HG03571 (cell line): Measurements from ENCODE around the gene CFAP44.
"Not testable (repeated sequence)": the region's sequence is repeated elsewhere in the genome, so short reads cannot be mapped to it uniquely, and the experiment has no call there.

ENCODE experiments used
- ATAC-seq: cut with Tn5 transposase; IDR thresholded peaks from one replicate; pipeline ENCODE4 v1.9.1; 2021; ENCODE audit not compliant: unreplicated experiment

The CFAP44 gene, protein sequence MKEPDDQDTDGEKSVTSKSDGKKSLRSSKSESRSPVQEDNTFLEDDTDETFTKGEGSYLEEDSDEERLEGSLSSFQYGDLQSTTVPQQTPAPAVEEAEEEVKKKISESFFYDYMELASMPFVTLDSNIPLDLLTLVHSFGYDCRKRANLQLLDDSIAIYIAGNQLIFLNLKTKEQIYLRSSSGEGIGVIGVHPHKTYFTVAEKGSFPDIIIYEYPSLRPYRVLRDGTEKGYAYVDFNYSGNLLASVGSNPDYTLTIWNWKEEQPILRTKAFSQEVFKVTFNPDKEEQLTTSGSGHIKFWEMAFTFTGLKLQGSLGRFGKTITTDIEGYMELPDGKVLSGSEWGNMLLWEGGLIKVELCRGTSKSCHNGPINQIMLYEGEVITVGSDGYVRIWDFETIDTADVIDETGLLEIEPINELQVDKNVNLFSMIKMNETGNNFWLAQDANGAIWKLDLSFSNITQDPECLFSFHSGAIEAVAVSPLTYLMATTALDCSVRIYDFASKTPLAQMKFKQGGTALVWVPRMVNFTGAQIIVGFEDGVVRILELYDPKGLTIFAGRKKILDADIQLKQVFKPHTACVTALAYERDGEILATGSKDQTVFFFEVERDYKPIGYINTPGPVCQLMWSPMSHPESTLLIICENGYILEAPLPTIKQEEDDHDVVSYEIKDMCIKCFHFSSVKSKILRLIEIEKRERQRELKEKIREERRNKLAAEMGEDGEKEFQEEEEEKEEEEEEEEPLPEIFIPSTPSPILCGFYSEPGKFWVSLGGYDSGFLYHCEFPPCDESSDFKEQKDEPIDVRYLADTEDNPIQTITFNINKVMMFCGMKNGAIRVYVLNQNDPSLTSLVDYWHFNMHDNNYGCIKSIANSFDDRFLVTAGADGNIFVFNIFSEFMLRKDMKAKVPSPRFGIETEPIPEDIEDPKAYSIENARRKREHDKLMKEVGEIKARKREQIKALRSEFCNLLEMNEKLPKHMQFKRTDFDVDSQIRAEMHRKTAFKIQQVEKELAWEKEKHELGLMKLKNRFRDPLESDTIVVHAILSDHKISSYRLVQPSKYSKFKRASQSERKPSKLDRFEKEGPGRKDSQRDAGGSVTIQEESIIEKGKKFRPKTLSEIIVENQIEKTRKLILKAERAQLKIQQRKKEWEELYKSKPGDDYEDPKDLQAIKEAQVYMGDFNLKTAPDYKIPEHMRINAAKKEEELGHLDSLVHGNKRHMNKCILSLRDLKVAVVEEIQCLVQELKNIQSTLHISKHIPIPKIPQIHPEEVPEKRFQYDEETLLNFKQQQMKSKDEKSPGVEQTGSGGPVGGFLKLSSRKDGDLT (N-terminal part only)

DNA sequence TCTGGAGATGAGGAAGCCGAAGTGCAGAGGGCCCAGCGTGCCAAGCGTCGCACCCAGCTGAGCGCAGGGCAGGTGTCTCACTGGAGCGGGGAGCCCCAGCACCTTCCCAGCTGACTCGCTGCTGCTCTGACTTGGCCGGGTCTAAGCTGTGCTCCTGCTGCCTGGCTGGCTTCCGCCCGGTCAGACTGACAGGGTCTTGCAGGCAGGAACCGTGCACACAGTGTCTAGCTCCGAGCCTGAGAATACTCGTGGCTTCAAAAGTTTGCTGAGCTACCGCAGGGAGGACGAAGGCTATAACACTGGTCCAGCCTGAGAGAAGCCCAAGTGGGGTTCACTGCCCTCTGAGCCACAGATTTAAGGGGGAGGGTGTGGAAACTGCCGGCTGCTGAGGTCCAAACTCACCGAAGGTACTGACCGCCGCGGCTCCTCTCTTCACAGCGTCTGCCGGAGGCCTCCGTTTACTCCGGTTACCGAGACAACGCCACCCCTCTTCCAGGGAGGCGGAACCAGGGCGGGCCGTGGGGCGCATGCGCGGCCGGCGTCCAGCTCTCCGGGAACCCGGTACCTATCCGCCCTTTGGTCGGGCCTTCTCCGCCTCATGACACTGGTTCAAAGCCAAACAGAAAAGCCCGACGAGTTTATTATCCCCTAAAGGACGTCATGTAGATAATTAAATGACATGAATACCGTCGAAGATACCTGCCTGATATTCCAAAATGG is at the start of gene CFAP44:
Gene CFAP44, minus strand, starts transcription at position 443 of the 720 bp plus-strand sequence. CDS start 7,829 bp downstream, outside the sequence.
- no peak for ATAC-seq

DNA sequence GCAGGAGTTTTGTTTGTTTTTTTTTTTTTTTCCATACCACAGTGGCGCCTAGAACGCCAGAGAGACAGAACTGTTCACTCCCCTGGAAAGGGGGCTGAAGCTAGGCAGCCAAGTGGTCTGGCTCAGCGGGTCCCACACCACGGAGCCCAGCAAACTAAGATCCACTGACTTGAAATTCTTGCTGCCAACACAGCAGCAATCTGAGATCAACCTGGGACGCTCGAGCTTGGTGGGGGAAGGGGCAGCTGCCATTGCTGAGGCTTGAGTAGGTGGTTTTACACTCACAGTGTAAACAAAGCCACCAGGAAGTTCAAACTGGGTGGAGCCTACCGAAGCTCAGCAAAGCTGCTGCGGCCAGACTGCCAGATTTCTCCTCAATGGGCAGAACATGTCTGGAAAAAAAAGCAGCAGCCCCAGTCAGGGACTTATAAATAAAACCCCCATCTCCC is 43.9 kb upstream of the CFAP44 start:
- ATAC-seq, result no peak

DNA sequence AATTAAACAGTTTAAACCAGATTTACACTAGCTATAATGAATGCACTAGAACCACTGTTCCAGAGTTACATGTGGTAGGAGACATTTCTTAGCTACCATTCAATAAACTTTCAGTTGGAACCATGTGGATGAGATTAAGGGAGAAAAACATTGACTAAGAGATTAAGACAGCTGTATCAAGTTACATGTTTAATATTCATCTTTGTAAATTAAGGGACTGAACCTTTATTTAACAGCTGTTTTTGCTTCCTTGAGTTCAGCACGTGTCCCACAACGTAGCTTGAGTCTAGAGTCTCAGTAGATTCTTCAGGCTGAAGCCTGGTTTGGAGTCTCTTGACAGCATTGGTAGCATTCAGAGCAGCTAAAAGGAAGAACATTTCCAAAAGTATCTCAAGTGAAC is 27.2 kb upstream of the CFAP44 start:
- no peak for ATAC-seq

DNA sequence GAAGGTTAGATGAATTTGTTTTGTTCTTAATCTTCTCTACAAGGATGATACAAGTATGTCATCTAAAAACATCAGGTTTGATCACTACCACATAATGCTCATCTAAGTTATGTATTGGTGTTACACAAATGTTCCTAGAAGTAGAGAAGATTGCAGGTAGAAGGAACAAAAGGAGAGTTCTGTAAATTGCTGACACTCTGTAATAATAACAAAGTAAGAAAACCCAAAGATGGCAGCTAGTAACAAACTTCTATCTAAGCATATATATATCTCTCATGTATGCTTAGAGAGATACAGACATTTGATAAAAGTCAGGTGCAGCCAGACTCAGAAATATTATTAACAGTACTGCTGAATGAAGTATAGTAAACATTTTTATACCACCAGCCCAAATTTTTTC is 20.2 kb upstream of the CFAP44 start:
- ATAC-seq, result no peak

DNA sequence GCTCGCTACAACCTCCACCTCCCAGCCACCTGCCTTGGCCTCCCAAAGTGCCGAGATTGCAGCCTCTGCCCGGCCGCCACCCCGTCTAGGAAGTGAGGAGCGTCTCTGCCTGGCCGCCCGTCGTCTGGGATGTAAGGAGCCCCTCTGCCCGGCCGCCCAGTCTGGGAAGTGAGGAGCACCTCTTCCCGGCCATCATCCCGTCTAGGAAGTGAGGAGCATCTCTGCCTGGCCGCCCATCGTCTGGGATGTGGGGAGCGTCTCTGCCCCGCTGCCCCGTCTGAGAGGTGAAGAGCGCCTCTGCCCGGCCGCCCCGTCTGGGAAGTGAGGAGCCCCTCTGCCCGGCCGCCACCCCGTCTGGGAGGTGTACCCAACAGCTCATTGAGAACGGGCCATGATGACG is 17.3 kb upstream of the CFAP44 start:
- not testable (repeated sequence) for ATAC-seq

DNA sequence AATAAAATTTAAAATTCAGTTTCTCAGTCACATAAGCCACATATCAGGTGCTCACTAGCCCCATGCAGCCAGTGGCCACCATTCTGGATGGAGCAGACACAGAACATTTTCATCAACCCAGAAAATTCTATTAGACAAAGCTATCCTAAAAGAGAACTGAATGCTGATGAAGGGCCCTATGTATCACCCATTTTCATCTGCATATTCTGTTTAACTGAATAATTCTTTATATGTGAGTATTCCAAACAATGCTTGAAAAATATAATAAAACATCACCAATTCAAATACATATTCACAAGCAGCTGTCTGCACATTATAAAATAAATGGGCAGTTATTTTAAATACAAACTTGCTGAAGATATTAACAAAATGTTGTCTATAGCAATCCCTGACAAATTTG is 14.2 kb upstream of the CFAP44 start:
- no peak for ATAC-seq

DNA sequence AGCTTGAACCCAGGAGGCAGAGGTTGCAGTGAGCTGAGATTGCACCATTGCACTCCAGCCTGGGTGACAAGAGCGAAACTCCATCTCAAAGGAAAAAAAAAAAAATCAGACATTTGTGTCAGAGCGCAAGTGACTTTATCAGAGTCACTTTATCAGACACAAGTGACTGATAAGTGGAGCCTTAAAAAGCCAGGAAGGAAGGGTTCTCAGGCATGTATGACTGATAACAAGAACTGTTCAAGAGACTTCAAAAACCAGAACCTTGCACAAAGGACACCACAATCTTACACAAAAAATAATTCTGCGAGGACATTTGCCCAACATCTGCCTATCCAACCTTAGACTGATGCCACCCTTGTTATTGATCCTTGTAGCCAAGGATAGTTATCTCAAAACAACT is 13.3 kb upstream of the CFAP44 start:
- ATAC-seq, result no peak

DNA sequence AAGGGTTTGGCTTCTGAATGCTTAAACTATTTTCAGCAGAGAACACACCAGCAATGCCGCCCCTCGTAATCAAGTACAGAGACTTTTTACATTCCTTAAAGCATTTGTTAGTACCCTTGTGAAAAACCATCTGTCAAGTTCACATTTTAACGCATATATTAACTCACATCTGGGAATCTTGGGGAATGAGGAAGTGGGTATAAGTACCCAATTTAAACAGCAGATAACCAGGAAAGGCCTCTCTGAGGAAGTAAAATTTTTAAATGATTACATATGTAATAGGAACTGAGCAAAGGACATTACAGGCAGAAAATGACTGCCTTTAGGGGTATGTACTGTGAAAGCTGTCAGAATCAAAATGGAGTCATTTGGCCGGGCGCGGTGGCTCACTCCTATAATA is 12.8 kb upstream of the CFAP44 start:
- no peak for ATAC-seq

DNA sequence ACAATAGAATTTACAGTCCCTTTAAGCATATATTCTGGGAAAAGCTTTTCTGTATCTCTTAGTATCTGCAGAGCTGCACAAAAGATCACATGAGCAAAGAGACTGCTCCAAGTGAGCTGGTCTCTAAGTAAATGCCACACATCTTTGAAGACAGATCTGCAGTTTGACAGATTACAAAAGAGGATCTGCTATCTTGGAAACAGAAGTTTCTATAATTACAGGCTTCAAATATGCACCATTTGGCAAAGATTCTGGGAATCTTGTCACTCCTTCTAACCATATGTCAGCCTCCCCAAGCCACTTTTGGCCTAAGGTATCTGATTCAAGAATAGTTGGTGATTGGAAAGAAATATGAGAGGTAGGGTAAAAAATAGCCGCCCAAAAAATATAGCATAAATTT is 9.6 kb upstream of the CFAP44 start:
- no peak for ATAC-seq

DNA sequence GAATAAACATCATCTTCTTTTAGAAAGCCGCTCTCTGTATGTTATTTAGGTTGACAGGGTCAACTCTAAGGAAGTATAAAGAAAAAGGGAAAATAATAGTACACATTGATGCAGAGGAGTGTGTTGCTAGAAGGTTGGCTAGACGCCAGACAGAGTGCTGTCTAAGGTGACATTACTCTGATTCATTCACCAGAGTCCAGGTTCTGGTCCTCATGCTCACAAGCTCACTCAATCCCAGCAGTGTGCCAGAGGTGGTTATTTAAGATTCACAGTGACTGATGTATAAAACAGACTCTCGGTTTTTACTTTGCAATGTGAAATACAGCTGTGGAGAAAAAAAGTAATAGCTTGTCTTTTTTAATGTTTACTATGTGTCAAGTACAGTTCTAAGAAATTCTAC is 1.7 kb downstream of the CFAP44 start:
- ATAC-seq, result no peak

DNA sequence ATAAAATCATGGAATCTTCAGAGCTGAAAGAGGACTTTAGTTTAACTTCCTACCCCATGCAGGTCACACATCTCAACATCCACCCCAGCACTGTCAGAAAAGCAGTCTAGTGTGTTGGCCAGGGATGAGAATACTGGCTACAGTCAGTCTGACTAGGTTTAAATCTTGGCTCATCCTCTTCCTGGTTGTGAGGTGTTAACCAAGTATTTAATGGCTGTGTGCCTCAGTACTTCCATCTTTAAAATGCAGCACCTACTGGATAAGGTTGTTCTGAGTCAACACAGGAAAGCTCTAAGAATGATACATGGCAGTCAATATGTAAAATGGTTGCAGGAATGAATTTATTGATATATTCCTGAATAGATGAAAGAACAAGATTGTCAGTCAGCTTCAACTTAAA is 3.1 kb downstream of the CFAP44 start:
- ATAC-seq, result no peak

DNA sequence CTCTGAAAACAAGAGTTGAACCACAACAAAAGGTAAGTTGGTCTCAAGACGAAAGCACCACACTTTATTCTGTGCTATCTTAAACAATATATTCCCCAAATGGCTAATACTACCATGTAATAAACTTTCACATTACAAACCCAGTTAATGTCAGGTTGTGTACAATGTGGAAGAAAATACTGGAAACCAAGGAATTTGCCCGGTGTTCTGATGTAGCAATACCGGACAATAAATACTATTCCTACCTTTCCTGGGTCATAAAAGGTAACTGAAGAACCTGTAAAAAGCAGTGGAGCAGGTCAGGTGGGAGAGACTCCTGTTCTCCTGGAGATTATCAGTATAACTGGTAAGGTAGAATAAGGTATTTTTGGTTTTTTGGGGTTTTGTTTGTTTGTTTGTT is 3.9 kb downstream of the CFAP44 start:
- ATAC-seq, result no peak

DNA sequence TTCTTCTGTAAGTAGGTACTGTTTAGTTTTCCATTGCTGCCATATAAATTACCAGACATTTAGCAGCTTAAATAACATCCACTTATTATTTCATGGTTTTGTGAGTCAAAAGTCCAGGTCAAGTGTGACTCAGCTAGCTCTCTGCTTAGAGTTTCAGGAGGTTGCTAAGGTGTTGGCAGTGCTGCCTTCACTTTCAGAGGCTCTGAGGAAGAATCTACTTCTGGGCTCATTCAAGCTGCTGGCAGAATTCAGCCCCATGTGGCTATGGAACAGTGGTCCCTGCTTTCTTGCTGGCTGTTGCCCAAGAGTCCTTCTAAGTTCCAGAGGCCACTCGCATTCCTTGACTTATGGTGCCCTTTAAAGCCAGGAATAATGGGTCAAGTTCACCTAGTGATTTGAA is 4.5 kb downstream of the CFAP44 start:
- ATAC-seq, result no peak

DNA sequence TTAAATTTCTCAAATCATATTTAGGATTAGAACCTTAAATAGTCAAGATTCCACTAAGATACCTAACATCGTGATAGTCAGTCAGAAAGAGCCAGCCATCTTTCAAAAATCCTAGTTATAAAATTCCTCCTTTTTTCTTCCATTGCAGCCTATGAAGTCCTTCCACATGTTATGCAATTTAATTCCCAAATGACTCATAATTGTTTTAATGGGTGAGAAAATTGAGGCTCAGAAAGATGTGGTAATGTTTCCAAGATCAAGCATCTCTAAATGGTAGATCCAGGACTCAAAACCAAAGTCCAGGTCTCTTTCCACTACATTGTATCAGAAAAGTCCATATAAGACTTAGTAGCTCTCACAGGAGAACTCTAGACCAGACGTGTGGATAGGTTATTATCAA is 9.5 kb downstream of the CFAP44 start:
- no peak for ATAC-seq

DNA sequence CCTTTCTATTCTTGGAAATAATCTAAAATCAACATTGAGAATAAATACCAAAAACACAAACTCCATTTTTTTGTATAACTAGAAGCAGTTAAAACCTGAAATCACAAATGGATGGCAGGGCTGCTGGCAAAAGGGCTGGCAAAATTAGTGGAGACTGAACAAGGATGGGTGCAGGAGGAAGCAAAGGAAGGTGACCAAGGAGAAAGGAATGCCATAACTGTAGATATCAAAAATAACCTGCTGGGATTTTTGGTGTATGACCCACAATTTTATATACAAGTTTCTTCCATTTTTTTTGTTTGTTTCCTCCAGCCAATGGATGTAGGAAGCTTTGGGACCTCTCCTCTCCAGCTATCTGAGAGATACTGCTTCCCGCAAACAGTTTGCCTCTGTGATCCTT is 12.7 kb downstream of the CFAP44 start:
- ATAC-seq, result no peak

DNA sequence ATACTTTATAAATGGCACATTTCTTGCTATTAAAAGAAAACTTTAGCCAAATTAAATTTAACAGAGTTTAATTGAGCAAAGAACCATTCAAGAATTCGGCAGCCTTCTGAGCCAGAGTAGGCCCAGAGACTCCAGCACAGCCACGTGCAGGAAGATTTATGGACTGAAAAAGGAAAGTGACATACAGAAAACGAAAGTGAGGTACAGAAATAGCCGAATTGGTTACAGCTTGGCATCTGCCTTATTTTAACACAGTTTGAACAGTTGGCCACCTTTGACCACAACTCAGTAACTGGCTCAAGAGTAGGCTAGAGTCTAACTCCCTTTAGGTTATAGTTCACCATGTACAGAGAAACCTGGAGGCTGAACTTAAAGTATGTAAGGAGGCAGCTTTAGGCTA is 17.6 kb downstream of the CFAP44 start:
- no peak for ATAC-seq

DNA sequence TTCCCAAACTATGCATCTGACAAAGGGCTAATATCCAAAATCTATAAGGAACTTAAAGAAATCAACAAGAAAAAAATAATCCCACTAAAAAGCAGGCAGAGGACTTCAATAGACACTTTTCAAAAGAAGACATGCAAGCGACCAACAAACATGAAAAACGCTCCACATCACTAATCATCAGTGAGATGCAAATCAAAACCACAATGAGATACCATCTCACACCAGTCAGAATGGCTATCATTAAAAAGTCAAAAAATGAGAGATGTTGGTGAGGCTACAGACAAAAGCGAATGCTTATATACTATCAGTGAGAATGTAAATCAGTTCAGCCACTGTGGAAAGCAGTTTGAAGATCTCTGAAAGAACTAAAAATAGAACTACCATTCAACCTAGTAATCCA is 20.2 kb downstream of the CFAP44 start:
- no peak for ATAC-seq

DNA sequence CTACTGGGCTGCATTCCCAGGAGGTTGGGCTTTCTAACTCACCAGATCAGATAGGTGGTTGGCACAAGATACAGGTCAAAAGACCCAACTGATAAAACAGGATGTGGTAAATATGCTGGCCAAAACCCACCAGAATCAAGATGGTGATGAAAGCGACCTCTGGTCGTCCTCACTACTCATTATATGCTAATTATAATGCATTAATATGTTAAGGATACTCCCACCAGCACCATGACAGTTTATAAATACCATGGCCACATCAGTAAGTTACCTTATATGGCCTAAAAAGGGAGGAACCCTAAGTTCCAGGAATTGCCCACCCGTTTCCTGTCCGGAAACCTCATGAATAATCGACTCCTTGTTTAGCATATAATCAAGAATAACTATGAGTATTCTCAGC is 31.6 kb downstream of the CFAP44 start:
- no peak for ATAC-seq

DNA sequence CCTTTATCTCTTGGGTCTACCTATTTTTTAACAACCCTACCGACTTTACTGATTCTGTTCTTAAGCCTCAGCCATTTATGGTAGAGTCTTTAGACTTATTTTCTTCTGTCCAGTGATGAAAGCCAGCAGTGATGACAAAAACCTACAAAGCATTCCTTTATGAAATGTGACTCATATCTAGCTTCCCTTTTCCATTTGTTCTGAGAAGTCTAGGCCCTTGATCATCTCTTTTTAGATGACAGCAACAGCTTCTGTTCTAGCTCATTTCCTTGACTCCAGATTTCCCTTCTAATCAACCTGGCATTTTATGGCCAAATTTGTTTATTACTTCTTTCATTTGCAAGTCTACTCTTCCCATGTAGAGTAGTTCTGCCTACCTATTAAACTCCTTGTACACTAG is 36.1 kb downstream of the CFAP44 start:
- ATAC-seq, result no peak

DNA sequence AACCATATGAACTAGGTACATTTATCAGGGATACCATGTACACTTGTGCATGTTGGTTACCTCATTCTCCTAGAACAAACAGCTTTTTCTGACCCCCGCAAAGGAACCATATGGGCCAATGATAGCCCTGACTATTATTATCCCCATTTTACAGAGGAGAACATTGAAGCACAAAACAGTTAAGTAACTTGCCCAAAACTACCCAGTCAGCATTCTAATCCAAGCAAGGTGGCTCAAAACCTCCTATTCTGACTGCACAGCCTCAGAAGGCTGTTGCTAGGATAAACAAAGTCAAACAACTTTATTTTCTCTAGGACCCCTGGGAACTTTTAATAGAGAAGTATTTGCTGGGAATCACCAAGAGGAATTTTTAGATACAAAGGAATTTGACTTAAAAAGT is 36.7 kb downstream of the CFAP44 start:
- no peak for ATAC-seq
